H1 (cell line): ENCODE results near the gene KAT14. TPM values are rescaled to one million over a fixed set of nuclear protein-coding genes. Genes with fewer than 3 reads are reported as not detected.

Experiments
- CTCF ChIA-PET: fragments of 300-600 bp; sonication (Branson Sonifier 250); formaldehyde crosslinking; loops from one replicate; lab custom pipeline; 2021; ENCODE audit not compliant: partially characterized antibody; lab: Charles Lee
- POLR2A ChIA-PET: fragments of 300-600 bp; sonication (Branson Sonifier 250); formaldehyde crosslinking; loops from one replicate; lab custom pipeline; 2021; ENCODE audit warnings: inconsistent platforms; ENCODE audit not compliant: partially characterized antibody; lab: Charles Lee
- DNase-seq, 2 experiments: peaks; one replicate each; pipeline versions ENCODE4 v3.0.0 to v3.0.0-alpha.2; 2010 to 2022; ENCODE audit warnings: low spot score in 2 of 2, low read depth in 1 of 2, mixed read lengths in 1 of 2
- FAIRE-seq: peaks from 2 replicates; lab custom pipeline; 2011; peaks lifted over from hg19 to GRCh38; lab: Jason Lieb, UNC
- H2AFZ ChIP-seq: 2 replicates; pipeline ENCODE4 v1.8.1; 2012; ENCODE audit warnings: low read length, inconsistent platforms
- H2AK5ac ChIP-seq: 2 replicates; pipeline ENCODE4 v1.6.1; 2013; ENCODE audit warnings: low read depth, low read length
- H2BK120ac ChIP-seq: replicated peaks from 2 replicates; pipeline ENCODE3; 2013; ENCODE audit warnings: low read depth, low read length, inconsistent platforms
- H2BK12ac ChIP-seq: 2 replicates; pipeline ENCODE4 v1.6.1; 2013; ENCODE audit warnings: low read depth, low read length
- H2BK15ac ChIP-seq: 2 replicates; pipeline ENCODE4 v1.6.1; 2013; ENCODE audit warnings: low read length
- H2BK20ac ChIP-seq: 2 replicates; pipeline ENCODE4 v1.6.1; 2013; ENCODE audit warnings: low read length
- H2BK5ac ChIP-seq: 2 replicates; pipeline ENCODE4 v1.6.1; 2013; ENCODE audit warnings: low read depth, low read length
- H3K14ac ChIP-seq: 2 replicates; pipeline ENCODE4 v1.6.1; 2013; ENCODE audit warnings: inconsistent platforms; ENCODE audit not compliant: insufficient read length
- H3K18ac ChIP-seq: 2 replicates; pipeline ENCODE4 v1.6.1; 2013; ENCODE audit warnings: low read length; ENCODE audit errors: extremely low read depth
- H3K23ac ChIP-seq: 2 replicates; pipeline ENCODE4 v1.6.1; 2013; ENCODE audit warnings: inconsistent platforms; ENCODE audit not compliant: insufficient read length
- H3K23me2 ChIP-seq: 2 replicates; pipeline ENCODE4 v1.6.1; 2013; ENCODE audit warnings: low read depth, low read length
- H3K27ac ChIP-seq: 2 replicates; pipeline ENCODE4 v1.6.1; 2011; ENCODE audit warnings: low read depth, low read length, inconsistent platforms
- H3K27me3 ChIP-seq, 4 experiments: replicated peaks in 1 of 4; 1 replicate in 1 of 4; 2 replicates in 3 of 4; pipeline versions ENCODE4 v1.6.1 to v1.8.1; 2011 to 2013; ENCODE audit warnings: low read length in 3 of 4, mild to moderate bottlenecking in 3 of 4, inconsistent platforms in 2 of 4, mixed read lengths in 2 of 4, moderate library complexity in 1 of 4; ENCODE audit not compliant: control insufficient read depth in 3 of 4, insufficient read depth in 3 of 4; ENCODE audit errors: extremely low read depth in 1 of 4
- H3K36me3 ChIP-seq, 4 experiments: 2 replicates each; pipeline versions ENCODE4 v1.6.1 to v1.8.1; 2011 to 2013; ENCODE audit warnings: mild to moderate bottlenecking in 4 of 4, low read length in 3 of 4, moderate library complexity in 2 of 4, control low read depth in 1 of 4, inconsistent platforms in 1 of 4; ENCODE audit not compliant: insufficient read depth in 4 of 4, control insufficient read depth in 2 of 4
- H3K4ac ChIP-seq: replicated peaks from 2 replicates; pipeline ENCODE3; 2013; ENCODE audit warnings: low read length, low read depth, mixed read lengths, inconsistent platforms; ENCODE audit not compliant: insufficient read length
- H3K4me1 ChIP-seq, 4 experiments: replicated peaks in 1 of 4; 1 replicate in 1 of 4; 2 replicates in 3 of 4; pipeline versions ENCODE4 v1.6.1 to v1.8.1; 2011 to 2013; ENCODE audit warnings: low read length in 3 of 4, inconsistent platforms in 2 of 4, mixed read lengths in 1 of 4; ENCODE audit not compliant: insufficient read depth in 4 of 4, control insufficient read depth in 3 of 4
- H3K4me2 ChIP-seq, 2 experiments: 2 replicates each; pipeline versions ENCODE4 v1.6.1 to v1.8.1; 2011 to 2013; ENCODE audit warnings: low read depth in 2 of 2, low read length in 2 of 2, control low read depth in 1 of 2, inconsistent platforms in 1 of 2, mild to moderate bottlenecking in 1 of 2; ENCODE audit not compliant: insufficient read depth in 1 of 2
- H3K4me3 ChIP-seq, 4 experiments: fragments of 200-600, 300-600 bp in 1 of 4; sonication (generic), shearing (Covaris generic), sonication (Bioruptor Twin) in 1 of 4; 2 replicates each; pipeline versions ENCODE4 v1.5.1 to v1.8.1; 2011 to 2016; ENCODE audit warnings: low read length in 4 of 4, low read depth in 3 of 4, control low read depth in 2 of 4, inconsistent platforms in 2 of 4, mild to moderate bottlenecking in 2 of 4, mixed read lengths in 1 of 4, moderate library complexity in 1 of 4; ENCODE audit not compliant: insufficient read depth in 2 of 4; ENCODE audit errors: extremely low read depth in 1 of 4
- H3K56ac ChIP-seq: replicated peaks from 2 replicates; pipeline ENCODE3; 2013; ENCODE audit warnings: low read depth, mild to moderate bottlenecking, mixed read lengths, low read length, inconsistent platforms; ENCODE audit not compliant: insufficient read length
- H3K79me1 ChIP-seq: 2 replicates; pipeline ENCODE4 v1.6.1; 2013; ENCODE audit warnings: low read depth, low read length, control low read depth
- H3K79me2 ChIP-seq, 2 experiments: 2 replicates each; pipeline versions ENCODE4 v1.6.1 to v1.8.1; 2012 to 2013; ENCODE audit warnings: low read length in 2 of 2, mild to moderate bottlenecking in 2 of 2, inconsistent platforms in 1 of 2; ENCODE audit not compliant: insufficient read depth in 2 of 2, control insufficient read depth in 1 of 2
- H3K9ac ChIP-seq, 4 experiments: replicated peaks in 1 of 4; 1 replicate in 1 of 4; 2 replicates in 3 of 4; pipeline versions ENCODE4 v1.6.1 to v1.8.1; 2011 to 2013; ENCODE audit warnings: low read depth in 3 of 4, low read length in 3 of 4, control low read depth in 2 of 4, mild to moderate bottlenecking in 2 of 4, moderate library complexity in 2 of 4, inconsistent platforms in 1 of 4; ENCODE audit errors: extremely low read depth in 1 of 4
- H3K9me3 ChIP-seq, 2 experiments: 2 replicates each; pipeline versions ENCODE4 v1.6.1 to v1.8.1; 2012 to 2013; ENCODE audit warnings: mild to moderate bottlenecking in 2 of 2, moderate library complexity in 2 of 2, control low read depth in 1 of 2, inconsistent platforms in 1 of 2, low read depth in 1 of 2, low read length in 1 of 2, mixed read lengths in 1 of 2; ENCODE audit not compliant: insufficient read depth in 2 of 2
- H4K20me1 ChIP-seq, 2 experiments: replicated peaks in 1 of 2; 2 replicates each; pipeline versions ENCODE3 to v1.8.1; 2011 to 2013; ENCODE audit warnings: inconsistent platforms in 2 of 2, low read length in 2 of 2, mild to moderate bottlenecking in 1 of 2; ENCODE audit not compliant: insufficient read depth in 2 of 2, control insufficient read depth in 1 of 2
- H4K5ac ChIP-seq: 2 replicates; pipeline ENCODE4 v1.6.1; 2013; ENCODE audit warnings: low read length, low read depth, mixed read lengths, inconsistent platforms; ENCODE audit not compliant: insufficient read length
- H4K8ac ChIP-seq: 2 replicates; pipeline ENCODE4 v1.8.0; 2013; ENCODE audit warnings: mild to moderate bottlenecking, moderate library complexity, low read length, inconsistent platforms; ENCODE audit not compliant: insufficient read depth; ENCODE audit errors: extremely low read depth
- H4K91ac ChIP-seq: replicated peaks from 2 replicates; pipeline ENCODE3; 2013; ENCODE audit warnings: low read length, mixed read lengths, inconsistent platforms; ENCODE audit not compliant: insufficient read length
- HDAC2 ChIP-seq, 2 experiments: fragments of 300-600 bp in 1 of 2; sonication (generic) in 1 of 2; IDR thresholded peaks; 2 replicates each; pipeline ENCODE4 v1.6.1; 2011 to 2012; ENCODE audit warnings: low read depth in 2 of 2, low read length in 2 of 2, mild to moderate bottlenecking in 2 of 2, moderate library complexity in 2 of 2, borderline replicate concordance in 1 of 2, inconsistent platforms in 1 of 2
- JUN ChIP-seq: IDR thresholded peaks from 2 replicates; pipeline ENCODE4 v1.6.1; 2011; ENCODE audit warnings: low read depth, mild to moderate bottlenecking, improper control_type of control experiment, low read length
- KDM4A ChIP-seq: IDR thresholded peaks from one replicate; pipeline ENCODE4 v1.7.1; 2012; ENCODE audit warnings: low read depth, mild to moderate bottlenecking, moderate library complexity, low read length, inconsistent platforms; ENCODE audit not compliant: severe bottlenecking
- RFX5 ChIP-seq: IDR thresholded peaks from 2 replicates; pipeline ENCODE4 v1.6.1; 2011; ENCODE audit warnings: low read depth, low read length, improper control_type of control experiment, borderline replicate concordance
- SP1 ChIP-seq: IDR thresholded peaks from 2 replicates; pipeline ENCODE4 v1.6.1; 2011; ENCODE audit warnings: low read depth, low read length
- WGBS, 2 experiments: shearing (Covaris generic) in 1 of 2; methylation state at CpG; one replicate each; pipeline versions ENCODE4 v1.1.6 to v1.1.7; 2013 to 2015; ENCODE audit warnings: low lambda C conversion rate in 2 of 2, mixed read lengths in 2 of 2, inconsistent platforms in 1 of 2, low coverage in 1 of 2, missing lambda C conversion rate in 1 of 2; ENCODE audit not compliant: insufficient replicate concordance in 2 of 2, insufficient coverage in 1 of 2, insufficient read length in 1 of 2; ENCODE audit errors: extremely low coverage in 1 of 2, missing lambda C conversion rate in 1 of 2; 5-methylcytosine and 5-hydroxymethylcytosine counted together
- polyA plus RNA-seq, 7 experiments: library from polyadenylated mRNA; depleted of rRNA in 3 of 7; stranded (reverse) in 5 of 7; unstranded in 2 of 7; fragments of >200 nt in 5 of 7; fragments of 200-250 nt in 2 of 7; gene quantifications; 1 replicate in 5 of 7; 2 replicates in 1 of 7; 4 replicates in 1 of 7; pipeline versions ENCODE4 v1.2.1 to v1.2.3, GENCODE V29; 2011 to 2013; ENCODE audit warnings: missing spikeins in 2 of 7, mixed read lengths in 2 of 7
- total RNA-seq: library from RNA; stranded (reverse); fragmentation: NEBNext Ultra II Directional; extraction: Animal tissue kit (Norgen Biotek cat#: 25700); gene quantifications from 2 replicates; pipeline ENCODE4 v1.2.1, GENCODE V29; 2021

KAT14 gene
- total and polyA plus RNA-seq, 2 of the 8 experiments (the other 6 are each of a cell fraction or from before 2014, with no cell fraction given) = 17.3 to 29.3 TPM

GRCh38 chr20:18172379-18172778 is 34.7 kb downstream of the KAT14 start:
- TF ChIP-seq RFX5 = no peak
- TF ChIP-seq HDAC2 (IDR thresholded peaks at IDR 0.05; ENCODE audit: borderline replicate concordance in 1 of 2, low read depth in 2 of 2, low read length in 2 of 2) = no peak
- TF ChIP-seq KDM4A = no peak
- no peak for TF ChIP-seq JUN
- no peak for TF ChIP-seq SP1
- 88% methylated on average over 1 of the region's 2 CpGs; no CpG with 5 or more reads in 1 of the 2 experiments for WGBS, 2 experiments
- Histone ChIP-seq H3K27ac (no peak overlapping the region), H4K91ac (no peak overlapping the region), H3K56ac (no peak overlapping the region), H3K14ac (no peak overlapping the region), H2AK5ac (no peak overlapping the region), H4K8ac (no peak overlapping the region), H2BK120ac (no peak overlapping the region), H2BK5ac (no peak overlapping the region), H3K18ac (no peak overlapping the region), H3K4me2 (no peak overlapping the region), H4K5ac (no peak overlapping the region), H3K79me2 (peaks cover 0 to 44% of the 10 kb centered on the region in 2 experiments; a peak in 2 of 4 replicates), H3K4ac (no peak overlapping the region), H3K79me1 (no peaks in the 10 kb centered on the region), H4K20me1 (peaks cover 0 to 2% of the 10 kb centered on the region in 2 experiments), H3K9ac (no peak overlapping the region), H3K23ac (no peak overlapping the region), H2BK20ac (no peak overlapping the region), H2BK12ac (no peak overlapping the region), H2BK15ac (no peak overlapping the region), H3K9me3 (no peaks in the 10 kb centered on the region), H3K27me3 (no peaks in the 10 kb centered on the region), H3K36me3 (peaks cover 0 to 2% (median 0%) of the 10 kb centered on the region in 4 experiments; a peak in 1 of 8 replicates), H3K4me1 (no peaks in the 10 kb centered on the region), H2AFZ (no peak overlapping the region), H3K23me2 (no peaks in the 10 kb centered on the region), H3K4me3 (no peak overlapping the region)
- POLR2A ChIA-PET = no interaction called here
- no peak for DNase-seq
- no peak for FAIRE-seq
- CTCF ChIA-PET = no interaction called here
